GM21786 (cell line): ENCODE data around the gene TSPAN18.

Experiments used
- ATAC-seq: cut with Tn5 transposase; IDR thresholded peaks from one replicate; pipeline ENCODE4 v1.9.1; 2021; ENCODE audit not compliant: unreplicated experiment

TSPAN18 gene

DNA sequence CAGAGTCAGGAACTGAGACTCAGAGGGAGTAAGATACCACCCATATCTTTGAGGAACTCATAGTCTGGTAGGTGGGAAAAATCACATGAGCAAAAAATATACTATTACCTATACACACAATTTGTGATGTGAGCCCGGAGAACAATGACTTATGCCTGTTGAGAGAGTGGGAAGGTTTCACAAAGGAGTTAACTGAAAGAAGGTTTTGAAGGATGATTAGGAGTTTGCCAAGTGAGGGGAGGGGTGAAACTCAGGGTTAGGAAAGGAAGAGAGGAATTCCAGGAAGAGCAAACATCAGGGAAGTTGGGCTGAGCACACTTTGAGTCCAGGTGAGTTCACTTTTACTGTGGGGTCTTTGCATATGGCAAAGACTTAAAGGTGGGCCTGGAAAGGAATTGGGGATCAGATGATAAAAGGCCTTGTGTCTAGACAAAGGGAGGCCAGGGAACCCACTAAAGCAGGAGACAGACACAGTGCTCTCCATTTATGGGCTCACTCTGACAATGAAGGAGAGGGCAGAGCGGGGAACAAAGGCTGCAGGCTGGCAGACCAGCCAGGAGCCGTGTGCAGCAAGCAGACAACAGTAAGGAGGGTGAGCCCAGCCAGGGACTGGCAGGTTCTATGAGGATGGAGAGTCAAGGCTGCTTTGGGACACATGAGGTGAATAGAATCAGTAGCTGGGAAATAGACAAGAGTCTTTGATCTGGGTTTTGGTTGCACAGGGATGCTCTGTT lies 33.1 kb downstream of the TSPAN18 start:
- no peak for ATAC-seq

DNA sequence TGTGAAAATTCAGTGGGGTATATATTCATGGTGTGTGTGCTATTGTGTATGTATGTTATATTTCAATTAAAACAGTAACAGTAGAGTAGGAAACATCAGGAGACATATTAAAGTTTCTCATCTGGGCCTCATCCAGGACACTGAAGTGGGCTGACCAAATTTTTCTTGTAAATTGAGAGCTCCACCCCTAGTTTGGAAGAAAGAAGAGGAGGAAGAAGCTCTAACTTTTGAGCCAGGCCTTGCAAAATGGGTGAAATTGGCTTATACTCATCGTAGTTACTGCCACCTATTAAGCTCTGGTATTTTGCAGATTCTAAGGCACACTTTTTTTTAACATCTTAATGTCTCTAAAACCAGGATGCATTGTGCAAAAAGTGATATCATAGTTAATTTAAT lies 33.7 kb downstream of the TSPAN18 start:
- ATAC-seq: no peak

DNA sequence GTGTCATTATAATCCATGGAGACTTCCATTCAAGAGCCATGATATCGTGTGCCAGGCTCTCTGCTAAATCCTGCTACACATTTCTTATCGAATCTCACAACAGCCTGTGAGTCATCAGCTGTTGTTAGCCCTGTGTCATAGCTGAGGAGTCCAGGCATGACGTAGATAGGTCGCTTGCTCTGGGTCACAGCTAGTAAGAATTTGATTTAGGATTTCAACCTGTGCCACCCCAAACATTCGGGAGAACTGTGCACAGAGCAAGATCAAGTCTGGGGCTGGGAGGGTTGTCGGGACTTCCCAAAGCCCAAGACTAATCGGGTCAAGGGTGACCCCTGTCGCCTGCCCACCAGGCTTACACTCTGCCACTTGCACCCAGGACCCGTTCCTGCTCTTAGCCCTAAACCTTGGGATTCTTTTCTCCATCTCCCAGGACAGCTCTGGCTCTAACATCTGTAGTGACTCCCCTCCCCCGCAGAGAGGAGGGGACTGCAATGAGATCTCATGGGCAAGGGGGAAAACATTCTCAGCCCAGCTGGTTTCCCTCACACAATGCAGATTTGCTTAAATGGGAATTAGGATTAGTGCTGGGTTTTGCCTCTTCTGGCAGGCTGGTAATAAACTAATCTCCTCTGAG lies 34.3 kb downstream of the TSPAN18 start:
- ATAC-seq: no peak

DNA sequence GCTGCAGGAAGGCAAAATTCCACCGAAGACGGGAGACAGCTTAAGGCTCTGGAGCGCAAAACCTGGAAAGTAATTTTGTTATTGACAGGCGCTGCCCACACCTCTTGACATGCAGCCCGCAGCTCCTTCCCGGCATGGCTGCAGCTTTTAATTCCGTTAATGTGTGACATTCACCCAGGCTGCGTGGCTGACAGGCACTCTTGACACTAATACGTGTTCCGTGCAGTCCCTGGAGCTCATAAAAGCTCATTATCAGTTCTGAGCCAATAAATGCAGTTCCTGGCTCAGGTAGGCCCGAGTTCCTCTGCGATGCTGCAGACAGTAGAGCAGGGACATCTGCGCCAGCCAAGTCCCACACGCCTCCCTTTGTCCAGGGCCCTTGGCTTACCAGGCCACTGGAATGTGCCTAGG lies 34.8 kb downstream of the TSPAN18 start:
- ATAC-seq: no peak

DNA sequence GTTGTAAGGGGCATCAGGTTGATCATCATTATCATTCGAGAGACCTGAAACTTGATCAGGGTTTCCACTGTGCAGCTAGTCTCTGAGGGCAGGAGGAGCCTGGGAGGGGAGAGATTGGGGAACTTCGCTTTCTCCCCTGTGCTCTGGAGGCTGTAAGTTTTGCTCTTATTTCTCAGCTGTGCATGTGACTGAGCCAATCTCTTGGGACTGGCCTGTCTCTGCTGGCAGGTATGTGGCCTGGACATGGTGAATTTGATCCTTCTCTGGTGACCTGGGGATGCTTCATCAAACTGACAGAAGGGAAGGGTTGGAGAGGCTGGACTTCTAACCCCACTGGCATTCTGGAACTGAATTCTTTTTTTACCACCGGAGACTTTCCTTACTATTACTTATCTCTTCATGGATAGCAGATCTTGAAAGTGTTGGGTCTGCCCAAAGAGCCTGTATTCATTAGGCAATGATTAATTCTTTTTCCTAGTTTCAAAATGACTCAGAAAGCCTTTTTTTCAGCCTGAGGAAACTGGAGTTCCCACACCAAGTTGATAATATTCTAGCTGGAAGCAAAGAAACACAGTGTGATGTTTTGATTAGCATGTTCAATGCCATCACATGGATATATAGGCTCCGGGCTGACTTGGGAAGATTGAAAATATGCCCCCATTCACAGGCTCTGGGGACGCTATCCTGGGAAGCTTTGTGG lies 36.5 kb downstream of the TSPAN18 start:
- no peak for ATAC-seq

DNA sequence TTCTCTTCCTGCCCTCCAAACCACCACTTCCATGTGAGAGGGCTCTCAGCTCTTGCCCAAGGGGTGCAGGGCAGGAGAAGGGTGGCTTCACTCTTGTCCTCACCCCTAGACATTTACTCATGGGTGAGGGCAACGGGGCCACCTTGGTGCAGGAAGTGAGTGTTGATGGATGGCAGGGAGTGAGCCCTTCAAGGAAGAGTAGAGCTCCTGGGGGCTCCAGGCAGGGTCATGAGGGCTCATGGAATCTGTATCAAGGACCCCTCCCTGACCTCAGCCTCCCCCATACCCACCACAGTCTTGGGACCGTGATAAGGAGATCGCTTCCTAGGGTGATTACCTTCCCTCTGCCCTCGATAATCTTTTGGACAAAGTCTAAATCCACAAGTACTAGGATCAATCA lies 37.8 kb downstream of the TSPAN18 start:
- no peak for ATAC-seq

DNA sequence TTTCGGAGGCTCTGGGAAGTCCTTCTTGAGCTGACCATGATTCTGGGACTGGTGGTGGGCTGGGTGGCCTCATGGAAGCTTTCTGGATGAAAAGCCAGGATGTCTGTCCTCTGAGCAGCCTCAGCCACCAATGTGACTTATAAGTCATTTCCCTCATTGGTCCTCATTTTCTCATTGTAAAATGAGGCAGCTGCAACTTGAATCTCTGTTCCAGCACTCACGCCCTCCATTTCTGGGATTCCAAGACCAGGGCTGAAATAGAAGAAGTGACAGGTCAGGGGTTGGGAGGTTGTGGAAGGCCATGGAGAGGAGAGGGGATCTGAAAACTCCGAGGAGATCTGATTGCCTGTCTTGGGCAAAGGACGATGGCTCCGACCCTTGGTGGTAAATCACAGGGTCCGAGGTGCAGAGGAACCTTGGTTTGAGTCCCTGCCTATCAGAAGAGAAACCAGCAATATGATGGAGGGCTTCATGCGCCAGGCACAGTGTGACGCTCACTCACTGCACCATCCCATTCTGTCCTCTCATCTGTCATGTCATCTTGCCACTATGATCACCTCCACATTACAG lies 38.3 kb downstream of the TSPAN18 start:
- no peak for ATAC-seq

DNA sequence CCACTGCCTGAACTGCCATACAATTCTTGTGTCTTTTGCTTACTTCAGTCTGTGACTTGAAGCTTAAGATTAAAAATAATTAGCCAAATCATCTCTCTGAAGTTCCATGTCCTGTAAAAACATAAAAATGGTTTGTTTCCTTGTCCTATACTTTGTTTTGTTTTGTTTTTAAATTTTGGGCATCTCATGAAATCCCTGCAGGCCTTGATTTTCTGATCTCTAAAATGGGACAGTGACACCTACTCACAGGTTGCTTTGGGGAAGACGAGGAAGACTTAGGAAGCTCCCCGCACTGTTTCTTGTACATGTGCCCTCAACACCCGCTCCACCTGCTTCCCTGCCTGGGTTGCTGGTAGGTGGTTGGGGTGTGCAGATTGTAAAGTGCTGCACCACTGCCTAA lies 38.9 kb downstream of the TSPAN18 start:
- no peak for ATAC-seq

DNA sequence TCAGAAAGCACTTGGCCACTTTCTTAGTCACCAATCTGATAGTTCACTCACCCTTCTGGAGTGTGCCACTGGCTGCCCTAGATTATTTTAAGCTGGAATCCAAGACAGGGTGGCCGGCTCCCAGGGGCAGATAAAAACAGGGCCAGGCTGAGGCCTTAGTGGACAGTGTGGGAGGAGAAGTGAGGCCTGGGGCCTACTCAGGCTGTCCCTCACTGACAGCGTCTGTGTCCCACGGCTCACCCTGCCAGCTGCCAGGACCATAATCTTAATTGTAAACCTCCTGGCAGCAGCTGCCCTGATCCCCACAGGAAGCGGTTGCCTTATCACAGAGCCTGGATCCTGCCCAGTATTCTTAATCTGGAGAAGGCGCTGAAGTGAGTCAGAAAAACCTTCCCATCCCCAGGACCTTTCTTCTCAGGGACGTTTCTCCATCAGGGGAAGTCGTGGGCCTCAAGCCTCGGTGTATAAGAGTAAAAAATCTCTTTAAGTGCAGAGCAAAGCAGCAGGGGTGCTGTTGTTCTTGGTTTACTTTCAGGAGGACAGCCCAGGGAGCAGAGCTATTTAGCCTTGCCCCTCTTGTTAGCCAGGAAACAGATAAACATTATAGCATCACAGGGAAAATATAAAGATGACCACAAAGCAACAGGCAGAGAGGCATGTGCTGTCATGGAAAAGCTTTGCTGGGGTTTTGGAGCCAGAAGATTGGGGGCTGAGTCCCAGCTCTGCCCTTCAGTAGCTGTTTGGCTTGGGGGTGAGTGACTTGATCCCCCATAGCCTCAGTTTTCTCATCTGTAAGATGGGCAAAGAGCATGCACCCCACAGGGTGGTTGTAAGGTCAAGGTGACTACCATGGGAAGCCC lies 39.6 kb downstream of the TSPAN18 start:
- ATAC-seq: no peak

DNA sequence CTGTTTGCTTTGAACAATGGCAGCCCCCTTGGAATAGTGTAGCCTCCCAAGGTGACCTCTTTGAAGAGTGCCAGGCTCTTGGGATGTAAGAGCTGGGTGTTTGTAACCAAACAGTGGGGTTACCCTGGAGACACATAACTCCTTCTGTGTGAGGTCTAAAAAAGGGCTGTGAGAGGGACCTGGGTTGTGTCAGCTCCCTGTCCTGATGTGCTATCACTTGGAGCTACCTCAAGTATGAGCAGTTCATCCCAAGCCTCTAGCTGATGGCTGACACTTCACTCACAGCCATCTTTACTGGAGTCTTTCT lies 40.2 kb downstream of the TSPAN18 start:
- no peak for ATAC-seq

DNA sequence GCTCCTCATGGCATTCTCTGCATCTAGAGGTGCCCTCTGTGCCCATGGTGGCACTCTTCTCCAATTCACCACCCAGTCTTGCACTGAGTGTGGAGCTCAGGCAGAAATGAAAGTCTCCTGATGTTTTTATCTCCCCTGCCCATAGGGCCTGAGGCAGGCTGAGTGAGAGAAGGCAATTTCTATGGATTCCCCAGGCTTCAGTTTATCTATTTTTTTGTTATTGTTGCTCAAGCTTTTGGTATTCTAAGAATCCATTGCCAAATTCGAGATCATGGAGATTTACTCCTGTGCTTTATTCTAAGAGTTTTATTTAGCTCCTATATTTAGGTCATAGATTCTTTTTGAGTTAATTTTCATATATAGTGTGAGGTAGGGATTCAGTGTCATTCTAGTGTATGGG lies 40.7 kb downstream of the TSPAN18 start:
- ATAC-seq: no peak

DNA sequence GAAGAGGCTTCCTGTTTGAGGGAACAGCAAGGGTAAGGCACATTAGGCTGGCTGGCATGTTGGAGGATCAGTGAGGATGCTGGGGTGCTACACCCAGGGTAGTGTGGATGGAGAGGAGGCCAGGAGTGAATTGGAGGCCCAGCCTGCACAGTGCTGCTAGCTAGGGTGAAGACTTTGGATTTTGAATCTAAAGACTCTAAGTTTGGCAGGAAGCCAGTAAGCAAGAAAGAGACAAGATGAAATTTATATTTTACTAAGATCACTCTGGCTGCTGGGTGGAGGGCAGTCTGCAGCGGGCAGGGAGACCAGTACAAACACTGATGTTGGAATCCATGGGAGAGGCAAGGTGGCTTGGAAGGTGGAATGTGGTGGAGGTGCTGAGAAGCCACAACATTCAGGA lies 43.6 kb downstream of the TSPAN18 start:
- no peak for ATAC-seq

DNA sequence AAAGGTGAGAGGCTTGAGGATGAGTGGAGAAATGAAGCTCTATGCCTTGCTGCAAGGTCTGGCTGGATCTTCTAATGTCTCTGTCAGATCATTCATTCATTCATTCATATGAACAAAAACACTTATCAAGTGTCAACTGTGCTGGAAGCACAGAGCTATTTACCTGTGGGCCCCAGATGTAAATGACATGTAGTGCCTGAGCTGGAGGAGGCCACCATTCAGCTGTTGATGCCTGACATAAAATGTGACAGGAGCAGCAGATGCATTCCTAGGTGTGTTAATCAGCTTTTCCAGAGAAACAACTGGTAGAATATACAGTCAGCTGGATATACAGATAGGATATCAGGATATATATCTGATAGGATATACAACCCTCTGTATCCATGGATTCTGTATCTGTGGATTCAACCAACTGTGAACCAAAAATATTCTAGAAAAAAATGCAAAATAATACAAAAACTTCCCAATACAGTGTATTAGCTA lies 44.5 kb downstream of the TSPAN18 start:
- no peak for ATAC-seq

DNA sequence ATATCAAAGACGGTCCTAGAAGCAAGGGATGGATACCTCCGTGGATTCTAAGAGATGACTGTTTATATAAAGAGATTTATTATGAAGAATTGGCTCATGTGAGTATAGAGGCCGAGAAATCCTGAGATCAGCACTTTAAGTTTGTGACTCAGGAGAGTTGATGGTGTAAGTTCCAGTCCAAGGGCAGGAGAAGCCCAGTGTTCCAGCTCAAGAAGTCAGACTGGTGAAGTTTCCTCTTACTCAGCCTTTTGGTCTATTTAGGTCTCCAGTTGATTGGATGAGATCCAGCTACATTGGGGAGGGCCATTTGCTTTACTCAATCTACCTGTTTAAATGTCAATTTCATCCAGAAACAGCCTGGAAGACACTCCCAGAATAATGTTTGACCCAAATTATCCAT lies 45.1 kb downstream of the TSPAN18 start:
- no peak for ATAC-seq

DNA sequence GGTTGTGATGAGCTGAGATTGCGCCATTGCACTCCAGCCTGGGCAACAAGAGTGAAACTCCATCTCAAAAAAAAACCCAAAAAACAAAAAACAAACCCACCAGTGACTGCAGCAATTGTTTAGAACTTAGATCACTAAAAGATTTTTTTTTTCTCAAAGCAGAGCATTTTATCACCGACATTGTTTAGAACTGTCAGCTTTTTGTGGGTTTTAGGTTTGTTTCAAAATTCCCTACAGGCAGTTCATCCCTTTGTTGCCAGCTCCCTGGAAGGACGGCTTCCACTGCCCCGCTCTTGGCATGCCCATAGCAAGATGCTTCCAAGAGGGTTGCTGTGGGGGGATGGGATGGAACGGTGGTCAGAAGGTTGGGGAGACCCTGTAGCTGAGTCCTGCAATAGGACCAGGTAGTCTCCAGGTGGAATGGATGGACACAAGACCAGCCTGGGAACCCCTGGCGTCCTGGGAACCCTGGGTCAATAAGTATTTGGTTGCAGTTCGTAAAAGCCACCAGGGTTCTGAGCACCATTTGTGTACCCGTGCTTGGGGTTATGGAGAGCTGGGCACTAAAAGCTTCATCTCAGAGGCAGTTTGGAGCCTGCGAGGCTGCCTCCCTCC lies 46.7 kb downstream of the TSPAN18 start:
- ATAC-seq: no peak

DNA sequence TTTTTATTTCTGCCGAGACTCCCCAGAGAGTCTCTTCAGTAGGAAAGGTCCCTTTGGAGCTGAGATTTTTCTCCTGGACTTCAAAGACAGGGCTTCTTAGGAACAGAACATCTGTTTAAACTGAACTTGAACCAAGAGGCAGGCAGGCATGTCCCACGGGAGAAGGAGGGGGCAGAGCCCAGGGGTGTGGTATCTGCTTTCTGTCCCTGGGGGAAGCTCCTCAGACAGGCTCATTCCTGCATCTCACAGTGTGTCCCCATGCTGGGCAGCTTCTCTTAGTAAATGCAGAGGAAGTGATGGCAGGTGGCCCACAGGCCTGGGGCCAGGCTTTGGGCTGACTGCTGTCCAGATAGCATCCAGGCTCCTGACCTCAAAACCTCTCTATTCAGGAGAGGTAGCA lies 47.3 kb downstream of the TSPAN18 start:
- ATAC-seq: no peak

DNA sequence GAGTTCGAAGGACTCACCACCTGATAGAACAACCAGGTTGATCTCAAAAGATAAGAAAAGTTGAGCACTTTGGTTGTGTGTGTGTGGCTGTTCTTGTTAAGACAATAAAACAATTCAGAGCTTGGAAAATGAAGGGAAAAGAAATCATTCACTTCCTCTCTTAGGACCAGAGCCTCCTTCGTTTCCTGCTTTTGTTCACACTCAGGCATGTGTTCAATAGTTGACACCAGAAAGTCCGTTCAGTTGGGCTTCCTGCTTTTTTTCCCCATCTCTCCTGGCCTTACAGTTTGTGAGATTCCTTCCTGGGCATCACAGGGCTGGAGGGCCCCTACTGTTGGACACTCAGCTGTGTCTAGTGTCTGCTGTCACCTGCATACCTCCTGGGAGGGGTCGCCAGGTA lies 48.0 kb downstream of the TSPAN18 start:
- ATAC-seq: no peak

DNA sequence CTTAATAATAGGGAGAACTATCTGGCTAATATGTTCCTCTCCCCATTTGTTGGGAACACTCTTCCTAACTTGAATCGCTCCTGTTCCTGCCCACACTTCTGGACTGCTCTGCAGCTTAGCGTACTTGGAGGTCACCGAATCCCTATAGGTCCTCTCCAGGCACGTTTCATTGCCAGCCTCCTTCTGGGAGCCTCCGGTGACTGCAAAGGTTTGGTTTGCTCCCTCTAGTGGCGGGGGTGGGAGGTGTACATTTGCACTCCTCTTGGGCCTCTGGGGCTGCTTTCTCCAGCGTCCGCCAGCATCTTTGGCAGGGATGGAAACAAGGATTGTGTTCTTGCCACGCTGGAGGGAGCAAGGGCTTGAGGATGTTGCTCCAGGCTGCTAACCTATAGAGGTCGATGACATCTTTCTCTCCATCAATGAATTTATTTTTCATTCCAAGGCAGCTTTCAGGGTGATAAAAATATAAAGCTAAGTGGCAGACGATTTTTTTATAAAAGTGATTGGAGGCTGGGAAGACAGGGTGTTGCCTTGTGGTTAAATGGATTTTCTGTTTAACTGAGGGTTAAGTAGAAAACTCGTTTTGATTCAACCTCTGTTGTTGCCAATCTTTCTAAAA lies 48.7 kb downstream of the TSPAN18 start:
- no peak for ATAC-seq

DNA sequence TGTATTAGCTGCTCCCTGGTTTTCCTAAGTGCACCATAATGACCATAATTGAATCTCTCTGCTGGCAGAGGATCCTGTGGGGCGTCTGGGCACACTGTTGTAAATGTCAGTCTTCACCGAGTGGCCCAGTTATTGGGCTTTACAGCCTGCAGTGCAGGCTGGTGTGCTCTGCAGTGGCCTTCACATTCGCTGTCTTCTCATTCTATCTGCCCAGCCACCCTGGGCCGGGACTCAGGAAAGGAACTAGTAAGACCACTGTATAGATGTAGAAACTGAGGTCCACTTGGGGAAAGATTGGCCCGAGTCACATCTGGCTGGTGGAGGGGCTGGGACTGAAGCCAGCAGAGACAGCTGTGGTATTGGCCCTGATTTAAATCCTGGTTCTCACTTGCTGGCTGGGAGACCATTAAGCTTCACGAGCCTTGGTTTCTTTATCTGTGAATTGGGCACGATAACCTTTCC lies 49.3 kb downstream of the TSPAN18 start:
- no peak for ATAC-seq

DNA sequence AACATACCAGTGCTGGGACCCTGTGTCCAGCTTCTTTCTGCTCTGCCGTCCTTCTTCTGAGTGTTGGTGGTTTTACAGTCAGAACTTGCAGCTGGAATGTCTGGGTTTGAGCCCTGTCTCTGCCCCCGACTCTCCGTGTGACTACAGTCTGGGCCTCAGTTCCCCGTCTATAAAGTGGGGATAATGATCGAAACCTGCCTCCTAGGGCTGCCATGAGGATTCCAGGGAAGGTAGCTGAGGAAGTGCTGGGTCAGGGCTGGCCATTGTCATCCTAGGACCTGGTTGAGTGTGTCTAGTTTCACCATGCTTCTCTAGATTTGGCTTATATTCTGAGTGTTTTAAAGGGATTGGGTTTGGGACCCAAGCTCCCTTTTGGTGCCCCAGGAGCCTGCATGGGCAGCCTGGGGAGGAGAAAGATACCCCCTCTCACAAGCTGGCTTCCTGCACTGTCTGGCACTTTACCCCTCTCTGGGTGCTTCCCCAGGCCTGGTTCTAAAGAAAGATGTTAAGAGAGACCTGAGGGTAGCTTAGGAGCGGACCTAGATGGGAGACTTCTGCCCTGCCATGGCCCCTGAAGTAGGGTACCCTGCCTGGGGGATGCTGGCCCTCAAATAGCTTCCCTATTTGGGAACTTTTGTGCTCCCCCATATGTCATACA lies 49.9 kb downstream of the TSPAN18 start:
- no peak for ATAC-seq
